Measurements from ENCODE around the gene CHD1.

DNA sequence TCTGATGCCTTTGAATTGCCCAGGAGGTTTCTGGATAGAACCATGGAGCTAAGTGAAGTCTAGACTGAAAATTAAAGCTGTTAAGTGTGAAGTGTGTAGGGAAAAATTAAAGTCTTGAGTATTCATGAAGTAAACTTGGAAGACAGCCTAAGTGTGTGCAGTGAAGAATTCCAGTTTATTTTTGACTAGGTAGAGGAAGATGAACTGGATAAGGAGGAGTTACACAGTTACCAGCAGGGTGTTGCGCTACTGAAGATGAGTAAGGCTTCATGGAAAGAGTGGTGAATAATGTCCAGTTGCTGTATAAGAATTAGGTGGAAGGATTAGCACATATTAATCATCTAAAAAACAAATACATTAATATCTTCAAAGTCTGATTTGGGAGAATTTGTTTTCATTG is 5.7 kb upstream of the CHD1 start:
- TF ChIP-seq, protein P1, sequence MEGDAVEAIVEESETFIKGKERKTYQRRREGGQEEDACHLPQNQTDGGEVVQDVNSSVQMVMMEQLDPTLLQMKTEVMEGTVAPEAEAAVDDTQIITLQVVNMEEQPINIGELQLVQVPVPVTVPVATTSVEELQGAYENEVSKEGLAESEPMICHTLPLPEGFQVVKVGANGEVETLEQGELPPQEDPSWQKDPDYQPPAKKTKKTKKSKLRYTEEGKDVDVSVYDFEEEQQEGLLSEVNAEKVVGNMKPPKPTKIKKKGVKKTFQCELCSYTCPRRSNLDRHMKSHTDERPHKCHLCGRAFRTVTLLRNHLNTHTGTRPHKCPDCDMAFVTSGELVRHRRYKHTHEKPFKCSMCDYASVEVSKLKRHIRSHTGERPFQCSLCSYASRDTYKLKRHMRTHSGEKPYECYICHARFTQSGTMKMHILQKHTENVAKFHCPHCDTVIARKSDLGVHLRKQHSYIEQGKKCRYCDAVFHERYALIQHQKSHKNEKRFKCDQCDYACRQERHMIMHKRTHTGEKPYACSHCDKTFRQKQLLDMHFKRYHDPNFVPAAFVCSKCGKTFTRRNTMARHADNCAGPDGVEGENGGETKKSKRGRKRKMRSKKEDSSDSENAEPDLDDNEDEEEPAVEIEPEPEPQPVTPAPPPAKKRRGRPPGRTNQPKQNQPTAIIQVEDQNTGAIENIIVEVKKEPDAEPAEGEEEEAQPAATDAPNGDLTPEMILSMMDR (IDR thresholded peaks at IDR 0.05): no peak
- no peak for TF ChIP-seq EP300 (IDR thresholded peaks at IDR 0.05; ENCODE audit: low read depth)
- no peak for TF ChIP-seq POLR2A (IDR thresholded peaks at IDR 0.05)
- no peak for TF ChIP-seq POLR2AphosphoS5 (IDR thresholded peaks at IDR 0.05)

Data from transverse colon (tissue), 4 donors.